SH-SY5Y (cell line): Measurements from ENCODE around the gene ATXN7L3B.

Source experiments
- GATA2 ChIP-seq: IDR thresholded peaks from 2 replicates; pipeline ENCODE4 v1.6.1; 2011; ENCODE audit warnings: mild to moderate bottlenecking, low read depth, low read length
- GATA3 ChIP-seq: IDR thresholded peaks from 2 replicates; pipeline ENCODE4 v1.6.1; 2011; ENCODE audit warnings: low read depth, mild to moderate bottlenecking, low read length, moderate library complexity

DNA sequence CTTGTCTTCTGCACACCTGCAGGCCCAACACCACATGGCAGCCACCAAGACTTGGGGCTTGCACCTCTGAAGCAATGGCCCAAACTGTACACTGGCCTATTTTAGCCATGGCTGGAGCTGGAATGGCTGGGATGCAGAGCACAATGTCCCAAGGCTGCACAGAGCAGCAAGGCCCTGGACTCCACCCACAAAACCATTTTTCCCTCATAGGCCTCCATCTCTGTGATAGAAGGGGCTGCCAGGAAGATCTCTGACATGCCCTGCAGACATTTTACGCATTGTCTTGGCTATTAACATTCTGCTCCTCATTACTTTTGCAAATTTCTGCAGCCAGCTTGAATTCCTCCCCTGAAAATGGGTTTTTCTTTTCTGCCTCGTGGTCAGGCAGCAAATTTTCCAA is 22.1 kb downstream of the ATXN7L3B start:
- TF ChIP-seq GATA3 (no peak), GATA2 (no peak)
